HG02571 (cell line): Measurements from ENCODE around the gene TBC1D22A.
"Not testable (repeated sequence)": the region's sequence is repeated elsewhere in the genome, so short reads cannot be mapped to it uniquely, and the experiment has no call there.

ENCODE experiments used
- ATAC-seq: cut with Tn5 transposase; IDR thresholded peaks from one replicate; pipeline ENCODE4 v1.9.1; 2021; ENCODE audit warnings: mild to moderate bottlenecking, moderate library complexity; ENCODE audit not compliant: unreplicated experiment

Gene TBC1D22A

DNA sequence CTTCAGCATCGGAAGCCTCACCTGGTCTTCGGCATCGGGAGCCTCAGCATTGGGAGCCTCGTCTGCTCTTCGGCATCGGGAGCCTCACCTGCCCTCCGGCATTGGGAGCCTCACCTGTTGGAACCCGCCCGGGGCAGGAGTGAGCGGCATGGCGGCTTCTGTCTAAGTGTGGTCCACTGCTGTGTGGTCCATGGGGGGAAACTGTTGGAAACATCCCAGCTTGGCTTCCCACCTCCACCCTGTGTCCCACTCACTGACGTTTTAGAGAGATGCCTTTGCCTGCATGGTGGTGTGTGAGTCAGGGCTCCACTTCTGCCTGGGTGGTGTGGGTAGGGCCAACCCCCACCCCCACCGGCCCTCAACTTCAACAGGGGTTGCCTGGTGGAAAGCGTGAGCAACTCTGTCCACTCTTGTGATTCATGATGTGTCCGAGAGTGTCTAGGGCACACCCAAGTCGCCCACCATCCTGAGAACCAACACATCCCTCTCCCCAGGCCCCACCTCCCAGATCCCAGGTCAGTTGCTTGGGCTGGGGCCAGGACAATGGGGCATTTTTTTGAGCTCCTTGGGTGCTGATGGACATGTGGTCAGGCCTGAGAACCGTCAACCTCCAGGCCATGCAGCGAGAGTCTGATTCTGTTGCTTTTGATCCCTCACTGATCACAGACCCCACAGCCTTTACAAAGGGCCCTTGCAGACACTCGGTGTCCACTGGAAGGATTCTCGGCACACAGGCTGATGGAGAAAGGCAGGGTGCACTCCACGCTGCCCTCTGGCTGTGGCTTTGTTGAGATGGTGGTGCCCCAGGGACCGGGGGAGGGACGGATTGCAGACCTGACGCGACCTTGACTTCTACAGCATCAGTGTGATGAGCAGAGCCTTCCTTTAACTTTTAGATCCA is 406.7 kb downstream of the TBC1D22A start:
- no peak for ATAC-seq

DNA sequence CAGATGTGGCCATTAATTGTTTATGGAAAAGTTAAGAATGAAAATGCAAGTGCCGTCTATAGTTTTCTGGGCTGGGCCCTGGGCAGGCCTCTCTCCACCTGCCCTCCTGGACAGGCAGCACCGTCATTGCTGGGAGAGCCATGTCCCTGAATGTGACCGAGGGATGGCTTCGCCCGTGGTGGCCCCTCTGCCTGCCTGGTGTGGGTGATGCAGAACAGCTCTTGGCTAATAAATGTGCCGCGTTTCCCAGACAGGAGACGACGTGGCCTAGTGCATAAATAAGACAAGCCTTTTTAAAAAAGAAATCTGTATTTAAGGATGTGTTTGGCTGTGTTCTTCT is 407.3 kb downstream of the TBC1D22A start:
- no peak for ATAC-seq

DNA sequence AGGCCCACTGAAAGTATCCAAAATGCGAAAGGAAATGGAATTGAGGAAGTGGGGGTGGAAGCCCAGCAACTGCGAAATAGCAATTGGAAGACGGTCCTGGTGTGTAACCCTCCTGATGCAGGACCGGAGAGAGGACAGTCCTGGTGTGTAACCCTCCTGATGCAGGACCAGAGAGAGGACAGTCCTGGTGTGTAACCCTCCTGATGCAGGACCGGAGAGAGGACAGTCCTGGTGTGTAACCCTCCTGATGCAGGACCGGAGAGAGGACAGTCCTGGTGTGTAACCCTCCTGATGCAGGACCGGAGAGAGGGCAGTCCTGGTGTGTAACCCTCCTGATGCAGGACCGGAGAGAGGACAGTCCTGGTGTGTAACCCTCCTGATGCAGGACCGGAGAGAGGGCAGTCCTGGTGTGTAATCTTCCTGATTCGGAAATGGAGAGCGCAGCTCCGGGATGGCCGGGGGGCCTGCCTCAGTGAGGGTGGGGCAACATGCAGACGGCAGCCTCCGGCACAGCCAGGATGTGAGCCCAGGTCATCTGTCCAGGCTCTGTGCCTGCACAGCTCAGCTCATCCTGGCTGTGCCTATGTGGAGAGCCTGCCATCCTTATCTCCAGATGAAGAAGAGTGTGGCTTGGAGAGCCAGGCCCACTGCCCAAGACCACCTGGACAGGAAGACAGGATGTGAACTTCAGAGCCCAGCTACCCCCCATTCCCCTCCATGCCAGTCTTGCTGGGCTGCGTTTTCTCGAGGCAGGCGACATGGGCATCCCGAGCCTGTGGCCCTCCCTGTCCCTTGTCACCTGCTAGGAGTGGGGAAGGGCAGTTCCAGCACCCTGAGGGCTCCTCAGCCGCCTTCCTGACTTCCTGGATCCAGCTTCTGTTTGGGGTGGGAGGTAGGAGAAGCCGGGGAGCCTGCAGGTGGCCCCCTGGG is 408.3 kb downstream of the TBC1D22A start:
- ATAC-seq, result not testable (repeated sequence)

DNA sequence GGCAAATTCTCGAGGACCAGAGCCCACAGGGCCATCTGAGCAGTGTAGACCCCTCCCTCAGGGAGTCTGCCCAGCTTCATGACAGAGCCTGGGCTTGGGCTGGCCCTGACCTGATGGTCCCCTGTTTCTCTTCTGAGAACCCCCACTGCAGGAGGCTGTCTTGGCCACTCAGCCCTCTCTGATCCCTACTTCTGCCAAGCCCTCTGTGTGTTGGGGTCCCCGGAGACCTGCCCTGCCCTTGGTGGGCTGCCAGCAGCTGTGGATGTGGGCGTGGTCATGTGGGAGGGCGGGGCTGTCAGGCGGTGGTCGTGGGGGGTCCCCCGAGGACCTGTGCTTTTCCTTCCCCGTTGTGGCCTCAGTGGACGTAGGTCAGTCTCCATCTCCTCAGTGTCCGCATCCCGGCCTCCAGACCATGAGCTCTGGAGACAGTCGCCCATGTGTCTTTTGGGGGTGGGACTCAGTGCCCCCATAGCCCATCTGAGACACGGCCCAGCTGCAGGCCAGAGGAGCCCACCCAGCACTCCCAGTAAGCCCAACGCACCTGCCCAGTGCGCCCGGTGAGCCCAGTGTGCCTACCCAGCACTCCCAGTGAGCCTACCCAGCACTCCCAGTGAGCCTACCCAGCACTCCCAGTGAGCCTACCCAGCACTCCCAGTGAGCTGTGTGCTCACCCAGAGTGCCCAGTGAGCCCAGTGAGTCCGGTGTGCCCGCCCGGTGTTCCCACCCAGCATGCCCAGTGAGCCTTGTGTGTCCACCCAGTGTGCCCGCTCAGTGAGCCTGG is 409.2 kb downstream of the TBC1D22A start:
- no peak for ATAC-seq

DNA sequence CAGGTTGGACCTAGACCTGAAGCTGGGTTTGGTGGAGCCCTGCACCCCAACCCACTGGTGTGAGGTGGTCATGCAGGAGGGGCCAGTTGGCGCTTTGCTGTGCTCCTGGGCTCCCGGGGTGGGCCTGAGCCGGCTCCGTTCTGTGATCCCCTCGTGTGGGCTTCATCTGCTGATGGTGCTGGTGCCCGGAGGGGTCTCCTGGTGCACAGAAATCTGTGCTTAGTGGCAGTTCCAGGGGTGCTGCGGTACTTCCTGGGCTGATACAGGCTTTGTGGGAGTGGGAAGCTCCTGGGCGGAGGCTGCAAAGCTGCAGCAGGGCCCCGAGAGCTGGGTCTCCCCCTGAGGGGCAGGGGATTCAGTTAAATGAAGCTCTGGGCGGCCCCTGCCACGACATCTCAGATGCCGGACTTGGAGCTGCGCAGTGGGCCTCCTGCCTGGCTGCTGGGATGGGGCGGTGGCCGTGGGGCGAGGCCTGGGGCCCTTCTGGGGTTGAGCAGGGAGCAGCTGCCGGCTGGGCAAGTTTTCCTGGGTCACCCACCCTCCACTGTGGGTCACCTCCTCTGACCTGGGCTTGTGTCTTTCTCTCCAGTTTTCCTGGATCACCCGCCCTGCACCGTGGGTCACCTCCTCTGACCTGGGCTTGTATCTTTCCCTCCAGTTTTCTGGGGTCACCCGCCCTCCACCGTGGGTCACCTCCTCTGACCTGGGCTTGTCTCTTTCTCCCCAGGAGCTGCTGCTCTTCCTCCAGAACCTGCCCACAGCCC is 410.5 kb downstream of the TBC1D22A start:
- ATAC-seq, result no peak

DNA sequence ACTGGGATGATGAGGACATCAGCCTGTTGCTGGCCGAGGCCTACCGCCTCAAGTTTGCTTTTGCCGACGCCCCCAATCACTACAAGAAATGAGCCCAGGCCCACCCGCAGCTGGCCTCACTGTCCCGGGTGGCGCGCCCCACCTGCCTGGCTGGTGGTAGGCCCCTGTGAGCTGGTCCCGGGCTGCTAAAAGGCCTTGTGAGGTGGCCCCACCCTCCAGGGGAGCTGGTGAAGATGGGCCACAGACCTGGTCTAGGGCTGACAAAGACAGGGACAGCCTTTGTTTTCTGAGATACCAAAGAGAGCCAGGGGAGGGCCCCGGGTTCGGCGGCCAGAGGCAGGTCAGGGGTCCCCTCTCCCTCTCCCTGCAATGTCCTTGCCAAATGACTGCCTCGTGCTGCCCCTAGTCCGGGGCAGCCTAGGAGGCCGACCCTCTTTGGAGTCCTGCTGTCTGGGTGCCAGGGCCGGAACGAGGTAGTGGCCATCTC is 411.1 kb downstream of the TBC1D22A start:
- ATAC-seq, result no peak

DNA sequence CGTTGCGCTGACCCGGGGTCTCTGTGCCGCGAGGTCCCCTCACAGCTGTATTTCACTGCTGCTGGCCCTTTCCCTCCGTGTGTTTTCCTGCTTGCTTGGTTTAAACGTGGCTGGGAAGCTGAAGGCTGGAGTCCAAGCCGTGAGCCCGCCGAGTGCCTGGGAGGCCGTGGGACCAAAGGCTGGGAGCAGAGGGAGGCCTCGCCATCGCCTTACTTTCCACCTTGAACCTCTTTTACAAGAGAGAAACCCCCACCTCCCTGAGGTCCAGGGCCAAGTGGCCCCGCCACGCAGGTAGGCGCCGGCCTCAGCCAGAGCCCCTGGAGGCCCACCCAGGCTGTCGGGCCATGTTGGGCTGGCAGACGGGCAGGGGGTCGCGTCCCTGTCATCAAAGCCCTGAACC is 411.6 kb downstream of the TBC1D22A start:
- ATAC-seq, result no peak

DNA sequence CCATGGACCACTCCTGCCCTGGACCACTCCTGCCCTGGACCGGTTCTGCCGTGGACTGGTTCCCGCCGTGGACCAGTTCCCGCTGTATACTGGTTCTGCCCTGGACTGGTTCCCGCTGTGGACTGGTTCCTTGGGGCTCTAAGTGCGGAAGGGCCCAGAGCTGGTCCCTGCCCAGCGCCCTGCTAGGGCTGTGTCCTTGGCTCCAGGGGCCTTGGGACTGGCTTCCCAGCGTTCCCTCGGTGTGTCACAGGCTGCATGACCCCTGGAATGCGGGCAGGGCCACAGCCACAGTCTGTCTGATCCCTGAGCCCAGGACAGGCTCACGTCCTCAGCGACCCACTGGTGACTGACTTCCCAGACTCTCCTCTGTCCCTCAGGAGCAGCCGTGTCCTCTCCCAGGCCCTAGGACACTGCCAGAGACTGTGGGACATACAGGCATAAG is 412.2 kb downstream of the TBC1D22A start:
- ATAC-seq, result no peak

DNA sequence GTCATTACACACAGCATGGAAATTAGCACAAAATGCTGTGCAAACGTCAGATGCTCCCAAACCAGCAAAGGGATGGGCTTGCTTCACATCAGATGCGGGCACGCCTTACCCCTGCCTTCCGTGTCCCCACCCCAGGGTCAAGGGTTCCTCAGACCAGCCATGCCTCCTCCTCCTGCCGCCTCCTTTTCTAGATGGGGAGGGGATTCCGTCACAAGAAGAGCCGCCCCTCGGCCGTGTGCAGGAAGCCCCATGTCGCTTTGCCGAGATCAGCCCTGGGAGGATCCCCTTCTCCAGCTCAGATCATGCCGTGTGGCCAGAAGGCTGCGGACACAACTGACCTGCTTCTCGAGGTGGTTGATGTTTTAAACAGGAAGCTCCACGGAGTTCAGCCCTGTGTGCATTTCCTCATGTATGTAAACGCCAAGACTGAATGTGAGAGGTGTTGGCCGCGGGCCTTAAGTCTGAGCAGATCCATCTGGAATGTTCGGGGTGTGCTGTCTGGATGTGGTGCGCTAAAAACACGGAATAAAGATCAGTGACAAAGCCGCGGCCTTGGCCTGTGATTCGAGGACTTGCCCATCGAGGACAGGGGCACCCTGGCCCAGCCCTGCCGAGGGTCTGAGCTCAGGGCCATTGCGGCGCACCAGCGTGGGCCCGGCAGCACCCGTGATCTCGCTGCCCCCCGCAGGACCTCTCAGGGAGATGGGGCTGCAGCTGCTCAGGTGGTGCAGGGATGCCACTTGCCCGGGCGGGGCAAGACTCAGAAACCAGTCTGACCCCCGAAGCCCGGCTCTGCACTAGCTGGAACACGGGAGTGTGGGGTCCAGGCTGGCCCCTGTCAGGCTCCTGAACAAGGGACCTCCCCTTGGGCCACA is 412.9 kb downstream of the TBC1D22A start:
- no peak for ATAC-seq

DNA sequence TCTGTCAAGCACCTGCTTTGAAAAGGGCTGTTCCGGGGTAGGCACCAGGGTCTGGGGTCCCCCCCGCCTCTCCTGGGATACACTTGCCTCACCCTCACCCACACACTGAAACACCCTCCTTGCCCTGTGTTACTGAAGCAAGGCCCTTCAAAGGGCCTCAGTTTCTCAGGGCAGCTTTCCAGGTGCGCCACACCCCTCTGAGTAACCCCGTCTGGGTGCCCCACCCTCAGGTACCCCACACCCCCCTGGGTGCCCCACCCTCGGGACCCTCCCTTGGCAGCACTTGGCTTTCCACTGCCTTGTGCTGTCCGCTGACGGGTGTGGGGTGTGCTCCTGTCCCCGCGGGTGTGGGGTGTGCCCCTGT is 413.6 kb downstream of the TBC1D22A start:
- no peak for ATAC-seq

DNA sequence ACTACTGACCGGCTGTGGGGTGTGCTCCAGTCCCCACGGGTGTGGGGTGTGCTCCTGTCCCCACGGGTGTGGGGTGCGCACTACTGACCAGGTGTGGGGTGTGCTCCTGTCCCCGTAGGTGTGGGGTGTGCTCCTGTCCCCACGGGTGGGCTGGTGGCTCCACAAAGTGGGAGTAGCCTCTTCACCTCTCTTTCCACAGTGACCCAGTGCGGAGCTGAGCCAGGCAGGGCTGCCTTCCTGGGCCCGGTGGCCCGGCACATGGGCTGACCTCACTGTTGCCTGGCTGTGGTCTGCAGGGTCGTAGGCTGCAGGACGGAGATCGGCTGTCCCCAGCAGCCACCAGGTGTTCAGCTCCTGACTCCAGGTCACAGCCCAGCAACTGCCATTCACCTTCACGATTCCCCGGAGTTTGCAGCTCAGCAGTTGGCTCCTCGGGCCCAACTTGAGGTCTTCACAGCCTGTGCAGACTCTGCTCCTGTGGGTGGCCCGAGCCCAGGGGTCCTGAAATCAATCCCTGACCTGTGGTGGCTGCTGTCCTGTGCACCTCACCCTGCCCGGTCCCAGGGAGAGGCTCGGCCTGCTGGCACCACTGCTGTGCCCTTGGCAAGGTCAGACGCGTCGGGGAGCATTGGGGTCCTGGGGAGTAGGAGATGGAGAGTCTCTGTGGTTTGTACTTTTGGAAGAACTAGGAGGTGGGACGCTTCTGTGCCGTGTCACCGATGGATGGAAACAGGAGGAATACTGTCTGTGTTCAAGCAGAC is 414.3 kb downstream of the TBC1D22A start:
- ATAC-seq, result no peak

DNA sequence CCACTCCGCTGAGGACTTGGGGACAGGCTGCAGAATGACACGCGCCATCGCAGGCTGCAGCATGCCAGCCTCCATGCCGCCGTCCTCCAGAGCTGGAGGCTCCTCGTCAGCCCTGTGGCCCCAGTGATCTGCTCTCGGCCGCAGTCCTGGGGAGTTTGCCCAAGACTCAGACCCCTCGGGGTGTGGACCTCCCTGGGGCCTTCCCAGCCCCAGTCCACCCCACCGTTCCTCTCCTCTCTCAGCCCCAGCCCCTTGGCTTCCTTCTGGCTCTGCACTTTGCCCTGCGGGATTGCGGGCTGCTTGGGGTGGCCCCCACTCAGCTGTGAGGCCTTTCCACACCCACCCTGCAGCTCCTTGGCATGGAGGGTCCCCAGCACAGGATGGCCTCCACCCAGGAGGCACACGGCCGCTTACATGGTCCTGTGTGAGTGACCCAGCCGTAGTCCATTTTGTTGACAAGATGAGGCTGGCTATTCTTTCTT is 414.9 kb downstream of the TBC1D22A start:
- ATAC-seq, result no peak

DNA sequence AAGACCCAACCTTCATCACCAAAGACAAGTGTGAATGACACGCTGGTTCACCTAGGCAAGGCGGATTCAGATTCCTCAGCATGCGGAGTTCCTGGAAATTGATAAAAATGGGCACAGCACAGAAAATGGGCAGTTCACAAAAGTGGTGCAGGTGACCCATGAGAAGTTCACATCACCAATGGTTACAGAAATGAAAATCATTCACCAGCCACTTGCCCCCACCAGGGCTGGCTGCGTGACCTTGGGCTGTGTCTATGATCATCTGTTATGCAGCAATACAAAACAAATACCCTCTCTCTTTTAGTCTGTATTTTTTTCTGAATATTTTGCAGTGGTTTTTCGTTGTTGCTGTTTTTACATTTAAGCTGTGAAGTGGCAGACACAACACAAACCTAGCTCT is 415.9 kb downstream of the TBC1D22A start:
- no peak for ATAC-seq

DNA sequence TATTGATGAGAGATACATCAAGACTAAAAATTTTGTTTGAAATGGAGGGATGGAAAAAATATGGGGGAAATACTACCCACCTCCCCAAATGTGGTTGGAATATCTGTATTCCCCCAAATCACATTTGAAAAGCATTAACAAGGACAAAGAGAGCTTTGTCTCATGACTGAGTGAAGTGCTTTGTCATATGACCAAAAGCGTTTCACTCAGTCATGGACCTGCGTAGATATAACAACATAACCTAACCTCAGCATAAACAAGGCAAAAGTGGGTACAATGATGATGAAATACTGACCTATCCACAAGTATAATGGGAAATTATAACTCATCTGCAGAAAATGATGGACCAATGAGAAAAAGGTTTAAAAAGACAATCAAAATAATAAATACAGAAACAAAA is 418.3 kb downstream of the TBC1D22A start:
- ATAC-seq, result no peak

DNA sequence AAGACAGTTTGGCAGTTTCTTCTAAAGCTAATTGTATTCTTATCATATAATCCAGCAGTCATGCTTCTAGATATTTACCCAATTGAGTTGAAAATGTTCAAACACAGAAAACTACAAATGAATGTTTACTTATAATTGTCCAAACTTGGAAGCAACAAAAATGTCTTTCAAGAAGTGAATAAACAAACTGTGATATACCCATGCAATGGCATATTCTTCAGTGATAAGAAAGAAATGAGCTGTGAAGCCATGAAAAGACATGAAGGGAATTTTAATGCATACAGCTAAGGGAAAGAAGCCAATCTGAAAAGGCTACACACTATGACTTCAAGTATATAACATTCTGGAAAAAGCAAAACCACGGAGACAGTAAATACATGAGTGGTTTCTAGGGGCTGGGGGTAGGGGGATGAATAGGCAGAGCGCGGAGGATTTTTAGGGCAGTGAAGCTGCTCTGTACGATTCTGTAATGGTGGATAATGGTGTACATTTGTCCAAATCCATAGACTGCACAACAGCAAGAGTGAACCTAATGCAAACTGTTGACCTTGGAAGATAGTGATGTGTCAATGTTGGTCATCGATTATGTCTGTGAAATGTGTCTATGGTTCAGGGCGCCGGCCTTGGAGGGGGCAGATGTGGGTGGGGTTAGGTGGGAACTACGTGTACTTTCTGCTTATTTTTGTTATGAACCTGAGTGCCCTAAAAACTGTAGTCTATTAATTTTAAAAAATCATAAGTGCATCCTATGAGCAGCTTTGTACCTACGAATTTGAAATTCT is 424.9 kb downstream of the TBC1D22A start:
- no peak for ATAC-seq

DNA sequence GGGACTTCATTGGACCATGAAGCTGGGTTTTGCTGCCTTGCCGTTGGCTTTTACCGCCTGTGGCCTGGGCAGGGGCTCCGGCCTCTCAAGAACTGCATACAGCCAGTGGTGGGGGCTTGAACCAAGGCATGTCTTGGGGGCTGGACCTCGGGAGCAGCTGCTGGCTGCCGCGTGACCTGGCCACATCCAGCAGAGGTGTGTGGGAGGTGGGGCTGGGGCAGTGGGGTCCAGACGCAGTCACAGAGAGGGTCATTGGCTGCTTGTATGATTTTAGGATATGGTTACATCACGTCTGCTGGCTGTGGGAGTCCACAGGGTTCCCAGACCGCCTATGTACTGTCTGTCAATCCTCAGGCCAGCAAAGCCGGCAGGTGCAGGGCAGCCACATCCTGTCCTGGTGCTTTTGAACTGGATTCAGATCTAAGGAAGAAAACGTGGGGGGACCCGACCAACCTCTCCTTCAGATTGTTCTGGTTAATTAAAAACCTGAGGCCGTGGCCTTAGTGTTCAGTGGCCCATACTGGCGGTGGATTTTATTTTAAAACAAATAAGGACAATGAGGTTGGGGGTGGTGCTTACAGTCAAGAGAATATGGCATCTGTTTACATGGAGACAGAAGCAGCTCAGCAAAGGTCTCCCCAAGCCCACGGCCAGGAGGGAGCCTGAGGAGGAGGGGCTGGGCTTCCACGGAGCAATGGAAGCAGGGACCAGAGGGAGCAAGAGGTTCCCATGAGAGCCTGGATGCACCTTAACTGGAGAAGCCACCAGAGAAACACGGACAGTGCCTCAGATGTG is 426.0 kb downstream of the TBC1D22A start:
- ATAC-seq, result no peak
